GM12875 (cell line): ENCODE results near the gene LRRIQ3.

ENCODE experiments used
- H3K4me3 ChIP-seq: one replicate; pipeline ENCODE4 v1.5.1; 2011; ENCODE audit warnings: low read depth, low read length, control low read depth
- TF ChIP-seq, protein P1 (sequence below): IDR thresholded peaks from 2 replicates; pipeline ENCODE4 v1.5.1; 2011; ENCODE audit warnings: low read depth, mild to moderate bottlenecking, control low read depth, inconsistent platforms, low read length, moderate library complexity, borderline replicate concordance; ENCODE audit not compliant: insufficient read depth

LRRIQ3 gene, protein sequence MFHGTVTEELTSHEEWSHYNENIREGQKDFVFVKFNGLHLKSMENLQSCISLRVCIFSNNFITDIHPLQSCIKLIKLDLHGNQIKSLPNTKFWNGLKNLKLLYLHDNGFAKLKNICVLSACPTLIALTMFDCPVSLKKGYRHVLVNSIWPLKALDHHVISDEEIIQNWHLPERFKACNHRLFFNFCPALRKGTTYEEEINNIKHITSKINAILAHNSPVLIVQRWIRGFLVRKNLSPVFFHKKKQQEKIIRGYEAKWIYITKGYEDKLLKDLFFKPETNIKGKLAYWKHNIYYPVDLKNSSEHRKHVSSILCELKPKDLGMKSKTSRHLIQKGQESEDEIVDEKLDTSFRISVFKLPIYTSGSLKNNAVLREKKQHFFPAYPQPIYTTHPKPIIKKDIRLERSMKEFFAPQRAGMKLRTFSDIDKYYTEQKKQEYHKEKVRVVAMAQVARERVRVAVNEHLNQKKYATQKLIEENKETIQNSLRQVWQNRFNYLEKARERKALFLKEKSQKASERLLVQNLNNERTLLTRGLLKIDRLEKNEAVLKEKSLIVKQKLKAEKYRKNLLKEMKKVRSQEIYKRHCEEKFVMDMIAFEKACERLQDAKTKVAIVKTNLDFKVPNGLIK

DNA sequence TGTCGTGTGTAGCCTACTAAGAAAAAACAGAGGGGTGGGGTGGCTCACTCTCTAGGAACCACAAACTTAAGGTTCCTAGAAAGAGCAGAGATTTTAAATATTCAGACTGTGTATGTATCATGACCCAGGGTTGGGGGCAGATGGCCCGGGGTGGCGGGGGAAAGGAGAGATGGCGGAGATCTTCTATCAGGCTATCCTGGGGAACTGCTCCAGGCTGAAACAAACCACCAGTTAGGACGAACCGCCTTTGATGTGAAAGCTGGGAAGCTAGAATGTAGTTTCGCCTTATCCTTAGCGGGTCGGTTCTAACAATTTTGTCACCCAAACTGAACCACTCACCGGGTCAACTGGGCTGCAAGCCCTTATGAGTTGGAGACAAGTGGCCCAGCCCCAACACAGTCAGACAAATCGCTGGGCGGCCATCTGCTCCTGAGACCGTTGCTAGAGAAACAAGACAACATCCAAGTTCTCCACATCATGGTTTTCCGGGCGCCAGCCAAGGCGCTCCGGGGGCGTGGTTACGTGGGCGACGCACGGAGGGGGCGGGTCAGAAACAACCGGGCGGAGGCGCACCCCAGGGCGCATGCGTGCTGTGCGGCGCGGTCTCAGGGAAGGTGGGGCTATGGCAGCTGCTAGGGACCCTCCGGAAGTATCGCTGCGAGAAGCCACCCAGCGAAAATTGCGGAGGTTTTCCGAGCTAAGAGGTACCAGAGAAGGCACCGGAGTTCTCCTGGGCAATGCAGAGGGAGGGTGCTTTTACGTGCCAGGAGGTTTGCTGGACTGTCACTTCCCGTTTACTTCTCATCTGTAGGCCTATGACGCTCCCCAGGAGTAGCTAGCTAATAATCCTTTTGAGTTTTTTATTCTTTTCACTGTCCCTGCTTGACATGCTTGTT, at the start of gene LRRIQ3, which contains the start of gene FPGT:
TSS of gene LRRIQ3 (minus strand) at position 520 of the 896 bp plus-strand sequence. CDS start 14,492 bp downstream, outside the sequence.
TSS of gene FPGT (plus strand) at position 586 of the 896 bp plus-strand sequence. CDS start at position 623, 37 bp downstream.
- TF ChIP-seq, protein P1, sequence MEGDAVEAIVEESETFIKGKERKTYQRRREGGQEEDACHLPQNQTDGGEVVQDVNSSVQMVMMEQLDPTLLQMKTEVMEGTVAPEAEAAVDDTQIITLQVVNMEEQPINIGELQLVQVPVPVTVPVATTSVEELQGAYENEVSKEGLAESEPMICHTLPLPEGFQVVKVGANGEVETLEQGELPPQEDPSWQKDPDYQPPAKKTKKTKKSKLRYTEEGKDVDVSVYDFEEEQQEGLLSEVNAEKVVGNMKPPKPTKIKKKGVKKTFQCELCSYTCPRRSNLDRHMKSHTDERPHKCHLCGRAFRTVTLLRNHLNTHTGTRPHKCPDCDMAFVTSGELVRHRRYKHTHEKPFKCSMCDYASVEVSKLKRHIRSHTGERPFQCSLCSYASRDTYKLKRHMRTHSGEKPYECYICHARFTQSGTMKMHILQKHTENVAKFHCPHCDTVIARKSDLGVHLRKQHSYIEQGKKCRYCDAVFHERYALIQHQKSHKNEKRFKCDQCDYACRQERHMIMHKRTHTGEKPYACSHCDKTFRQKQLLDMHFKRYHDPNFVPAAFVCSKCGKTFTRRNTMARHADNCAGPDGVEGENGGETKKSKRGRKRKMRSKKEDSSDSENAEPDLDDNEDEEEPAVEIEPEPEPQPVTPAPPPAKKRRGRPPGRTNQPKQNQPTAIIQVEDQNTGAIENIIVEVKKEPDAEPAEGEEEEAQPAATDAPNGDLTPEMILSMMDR: no peak
- peak within 1 kb of the TSS; percentile 70 for H3K4me3 ChIP-seq

DNA sequence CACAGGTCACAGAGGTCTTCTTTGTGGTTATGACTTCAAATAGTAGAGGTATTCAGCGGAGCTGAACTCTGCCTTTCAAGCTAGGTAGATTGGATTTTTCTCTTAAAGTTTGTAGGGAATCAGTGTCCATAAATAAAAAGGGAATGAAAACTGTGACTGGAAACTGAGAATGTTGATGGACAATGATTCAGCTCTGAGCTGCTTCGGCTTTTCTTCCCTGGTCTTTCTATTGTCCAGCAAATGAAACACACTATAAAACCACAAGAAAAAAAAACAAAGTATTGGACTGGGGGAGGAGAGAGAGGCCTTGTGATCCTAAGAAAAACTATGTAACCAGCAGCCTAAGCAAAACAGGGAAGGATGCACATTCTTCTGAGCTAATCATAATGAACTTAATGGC, 48.3 kb upstream of the LRRIQ3 start:
- no peak overlapping the region for H3K4me3 ChIP-seq
- TF ChIP-seq, protein P1: no peak

DNA sequence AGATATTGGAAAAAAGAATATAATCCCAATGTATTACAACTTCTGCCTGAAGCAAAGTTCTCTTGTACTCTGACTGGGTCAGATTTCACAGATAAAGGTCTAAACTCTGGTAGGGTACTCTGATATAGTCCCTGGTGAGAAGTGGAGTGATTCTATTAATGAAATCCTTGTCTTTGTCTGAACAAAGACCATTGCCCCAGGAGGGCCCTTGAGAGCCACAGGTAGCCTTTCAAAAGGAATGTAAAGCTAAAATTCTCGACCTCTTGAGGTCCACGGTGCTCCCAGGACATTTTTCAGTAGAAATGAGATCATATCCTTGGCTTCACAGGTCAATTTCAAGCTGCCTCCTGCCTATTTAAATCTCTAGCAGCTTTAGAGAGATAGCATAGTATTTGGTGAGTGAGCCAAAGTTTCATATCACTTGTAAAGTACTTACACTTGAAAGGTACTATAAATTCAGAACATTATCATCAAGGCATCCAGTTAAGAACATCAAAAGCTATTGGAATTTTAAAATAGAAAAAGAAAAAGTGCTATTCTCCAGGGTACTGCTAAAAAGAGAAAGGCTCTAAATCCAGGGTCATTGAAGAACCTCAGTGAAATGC, 47.3 kb upstream of the LRRIQ3 start:
- TF ChIP-seq, protein P1: no peak
- H3K4me3 ChIP-seq: no peak overlapping the region

DNA sequence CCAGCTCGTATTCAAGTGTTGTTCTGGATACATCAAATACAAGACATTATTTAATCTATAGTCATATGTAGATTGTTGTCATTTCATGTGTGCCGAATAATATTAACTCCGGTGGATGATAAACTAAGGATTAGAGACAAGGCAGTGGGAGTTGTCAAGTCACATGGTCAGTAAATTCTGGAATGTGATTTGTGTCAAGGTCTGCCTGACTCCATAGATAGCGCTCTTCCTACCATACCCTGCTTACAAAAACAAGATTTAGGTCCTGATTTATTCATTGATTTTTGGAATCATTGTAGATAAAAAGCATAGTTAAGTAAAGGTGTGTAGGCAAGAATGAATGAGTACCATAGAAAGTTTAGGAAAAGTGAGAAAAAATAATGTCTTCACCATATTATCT, 39.8 kb upstream of the LRRIQ3 start:
- TF ChIP-seq, protein P1: no peak
- H3K4me3 ChIP-seq: no peak overlapping the region

DNA sequence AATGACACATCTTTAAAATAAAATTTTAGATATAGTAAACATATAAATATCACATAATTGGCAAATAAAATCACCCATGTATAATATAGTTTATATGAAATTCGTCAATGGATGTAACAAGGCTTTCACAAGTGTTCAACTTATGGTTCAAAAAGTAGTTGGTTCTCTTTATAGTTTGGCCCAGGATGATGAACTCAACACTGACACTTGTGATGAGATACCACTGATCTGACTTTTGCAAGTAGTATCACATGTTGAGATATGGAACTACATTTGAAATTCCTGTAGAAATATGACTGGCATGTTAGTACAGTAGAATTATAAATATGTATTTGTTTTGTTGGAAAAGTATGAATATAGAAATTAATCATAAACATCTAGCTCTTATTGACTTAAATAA, 39.1 kb upstream of the LRRIQ3 start:
- no peak overlapping the region for H3K4me3 ChIP-seq
- TF ChIP-seq, protein P1: no peak

DNA sequence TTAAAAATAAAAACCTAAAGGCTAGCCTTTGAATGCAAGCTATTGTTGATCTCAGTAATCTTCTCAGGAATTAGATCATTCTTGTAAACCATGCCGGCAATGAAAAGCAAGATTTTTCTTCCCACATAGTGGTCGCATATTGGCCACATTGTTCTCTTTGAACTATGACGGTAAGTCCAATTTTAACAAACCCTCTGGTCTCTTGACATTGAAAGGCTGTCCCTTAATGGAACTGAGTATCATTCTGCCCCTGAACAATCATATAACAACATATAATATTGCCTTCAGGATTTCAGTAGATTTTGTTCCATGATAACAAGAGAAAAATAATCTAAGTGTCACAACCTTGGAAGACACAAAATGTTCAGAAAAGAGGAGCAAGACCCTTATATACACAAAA, 38.5 kb upstream of the LRRIQ3 start:
- TF ChIP-seq, protein P1: no peak
- no peak overlapping the region for H3K4me3 ChIP-seq
